A549 (cell line): Measurements from ENCODE around the gene RNF13. TPM values are rescaled to one million over a fixed set of nuclear protein-coding genes. Genes with fewer than 3 reads are reported as not detected.
A peak's percentile ranks its signal among the peaks of the same experiment; 100 is the strongest.

ENCODE experiments used
- ATAC-seq, 2 experiments: fragments of 200-7000 bp in 1 of 2; fragments of >200 bp in 1 of 2; cut with Nextera tagmentation in 1 of 2; cut with Tn5 transposase in 1 of 2; 3 replicates each; pipeline versions ENCODE4 v1.8.0 to v1.9.1; 2018 to 2020; ENCODE audit warnings: mild to moderate bottlenecking in 1 of 2, moderate library complexity in 1 of 2
- CTCF ChIA-PET: fragments of 300-600 bp; sonication (Branson Sonifier 250); formaldehyde crosslinking; extraction: SDS; loops from one replicate; lab custom pipeline; 2021; ENCODE audit warnings: antibody characterized with exemption, inconsistent platforms; lab: Yijun Ruan, JAX
- POLR2A ChIA-PET: fragments of 350-600 bp; formaldehyde crosslinking; extraction: SDS; loops from one replicate; lab custom pipeline; 2021; ENCODE audit warnings: antibody characterized with exemption, inconsistent platforms; lab: Yijun Ruan, JAX
- DNase-seq, 2 experiments: peaks; one replicate each; pipeline versions ENCODE4 v3.0.0 to v3.0.0-alpha.2; 2011 to 2016; ENCODE audit warnings: low read depth in 1 of 2, low spot score in 1 of 2
- FAIRE-seq: peaks from 2 replicates; lab custom pipeline; 2011; peaks lifted over from hg19 to GRCh38; lab: Jason Lieb, UNC
- H3K27ac ChIP-seq, 2 experiments: fragments of >200 bp; sonication (Bioruptor Twin); formaldehyde crosslinking; 3 replicates each; pipeline ENCODE4 v1.5.1; 2016 to 2017
- H3K4me1 ChIP-seq: fragments of >200 bp; sonication (Bioruptor Twin); formaldehyde crosslinking; 3 replicates; pipeline ENCODE4 v1.6.1; 2016
- H3K4me2 ChIP-seq: fragments of >200 bp; sonication (Bioruptor Twin); formaldehyde crosslinking; 3 replicates; pipeline ENCODE4 v1.6.1; 2016
- H3K4me3 ChIP-seq: fragments of >200 bp; sonication (Bioruptor Twin); formaldehyde crosslinking; 3 replicates; pipeline ENCODE4 v1.5.1; 2016
- H3K9me3 ChIP-seq: fragments of >200 bp; sonication (Bioruptor Twin); formaldehyde crosslinking; 3 replicates; pipeline ENCODE4 v1.6.1; 2016
- CBX2 ChIP-seq: fragments of 200-600 bp; sonication (generic); IDR thresholded peaks from 2 replicates; pipeline ENCODE4 v1.6.1; 2016; ENCODE audit warnings: low read depth, mild to moderate bottlenecking, borderline replicate concordance
- CBX8 ChIP-seq: fragments of 200-600 bp; sonication (generic); IDR thresholded peaks from 2 replicates; pipeline ENCODE4 v1.6.1; 2016
- CEBPB ChIP-seq, 2 experiments: fragments of >200 bp in 1 of 2; sonication (Bioruptor Twin) in 1 of 2; formaldehyde crosslinking in 1 of 2; IDR thresholded peaks; 2 replicates each; pipeline ENCODE4 v1.6.1; 2012 to 2016
- CTCF ChIP-seq: fragments of >200 bp; sonication (Bioruptor Twin); formaldehyde crosslinking; IDR thresholded peaks from 3 replicates; pipeline ENCODE4 v1.5.1; 2016
- EHMT2 ChIP-seq: fragments of 200-600 bp; sonication (generic); IDR thresholded peaks from 2 replicates; pipeline ENCODE4 v1.6.1; 2016; ENCODE audit warnings: antibody characterized with exemption, low read depth, mild to moderate bottlenecking, moderate library complexity
- HOXA7 ChIP-seq: fragments of 250-450 bp; sonication (Bioruptor Pico); IDR thresholded peaks from 2 replicates; pipeline ENCODE4 v1.5.0; 2020; ENCODE audit warnings: mild to moderate bottlenecking, moderate library complexity
- JUN ChIP-seq, 2 experiments: fragments of >200 bp; sonication (Bioruptor Twin); formaldehyde crosslinking; IDR thresholded peaks; 2 replicates in 1 of 2; 3 replicates in 1 of 2; pipeline ENCODE4 v1.6.1; 2016 to 2017
- KDM5A ChIP-seq: fragments of 200-600 bp; sonication (generic); IDR thresholded peaks from 2 replicates; pipeline ENCODE4 v1.6.1; 2016; ENCODE audit warnings: antibody characterized with exemption, mild to moderate bottlenecking
- MAZ ChIP-seq: fragments of 150-350 bp; IDR thresholded peaks from 2 replicates; pipeline ENCODE4 v1.6.1; 2014; ENCODE audit warnings: antibody characterized with exemption, low read depth, low read length, borderline replicate concordance
- NPAS2 ChIP-seq: fragments of 250-450 bp; sonication (Bioruptor Pico); IDR thresholded peaks from 2 replicates; pipeline ENCODE4 v1.8.0; 2022; ENCODE audit warnings: mild to moderate bottlenecking, moderate library complexity, borderline replicate concordance
- NR3C1 ChIP-seq: fragments of >200 bp; sonication (Bioruptor Twin); formaldehyde crosslinking; IDR thresholded peaks from 3 replicates; pipeline ENCODE4 v1.6.1; 2017
- PHF8 ChIP-seq: fragments of 200-600 bp; sonication (generic); IDR thresholded peaks from 2 replicates; pipeline ENCODE4 v1.6.1; 2016; ENCODE audit warnings: low read depth, mild to moderate bottlenecking, antibody characterized with exemption, moderate library complexity, borderline replicate concordance
- RAD21 ChIP-seq, 2 experiments: fragments of >200 bp in 1 of 2; sonication (Bioruptor Twin) in 1 of 2; formaldehyde crosslinking in 1 of 2; IDR thresholded peaks in 1 of 2; conservative IDR thresholded peaks in 1 of 2; 2 replicates in 1 of 2; 3 replicates in 1 of 2; pipeline ENCODE4 v1.6.1; 2012 to 2018; ENCODE audit warnings: inconsistent platforms in 1 of 2
- RARB ChIP-seq: fragments of 250-450 bp; sonication (Bioruptor Pico); IDR thresholded peaks from 2 replicates; pipeline ENCODE4 v1.8.0; 2021; ENCODE audit warnings: mild to moderate bottlenecking, moderate library complexity
- REST ChIP-seq: fragments of 200-600 bp; sonication (generic); IDR thresholded peaks from 2 replicates; pipeline ENCODE4 v1.6.1; 2016; ENCODE audit warnings: antibody characterized with exemption, mild to moderate bottlenecking, moderate library complexity
- SMC3 ChIP-seq: fragments of >200 bp; sonication (Bioruptor Twin); formaldehyde crosslinking; IDR thresholded peaks from 3 replicates; pipeline ENCODE4 v1.6.1; 2018; ENCODE audit warnings: inconsistent platforms
- SREBF2 ChIP-seq: fragments of 450-650 bp; IDR thresholded peaks from 2 replicates; pipeline ENCODE4 v1.6.1; 2014; ENCODE audit warnings: mild to moderate bottlenecking, moderate library complexity
- TFCP2L1 ChIP-seq: fragments of 250-450 bp; sonication (Bioruptor Pico); IDR thresholded peaks from 2 replicates; pipeline ENCODE4 v1.5.0; 2021; ENCODE audit warnings: mild to moderate bottlenecking
- USF2 ChIP-seq: fragments of 450-650 bp; IDR thresholded peaks from 2 replicates; pipeline ENCODE4 v1.6.1; 2014; ENCODE audit warnings: antibody characterized with exemption
- WGBS: methylation state at CpG from one replicate; pipeline ENCODE4 v1.1.6; 2017; ENCODE audit errors: missing lambda C conversion rate; 5-methylcytosine and 5-hydroxymethylcytosine counted together
- polyA plus RNA-seq, 4 experiments: library from polyadenylated mRNA; depleted of rRNA in 3 of 4; stranded (reverse); fragments of >200 nt; fragmentation: RNase III in 1 of 4; extraction: RNeasy Plus Mini Kit Qiagen cat#74134 plus additional on column Dnase treatment in 1 of 4; gene quantifications; 2 replicates in 3 of 4; 3 replicates in 1 of 4; pipeline ENCODE4 v1.2.3, GENCODE V29; 2011 to 2017
- TF ChIP-seq, protein P1 (sequence below): fragments of 150-350 bp; IDR thresholded peaks from 2 replicates; pipeline ENCODE4 v1.6.1; 2014; ENCODE audit warnings: low read depth, mild to moderate bottlenecking, low read length
- TF ChIP-seq, protein P2 (sequence below): fragments of >200 bp; sonication (Bioruptor Twin); formaldehyde crosslinking; IDR thresholded peaks from 3 replicates; pipeline ENCODE4 v1.6.1; 2016

RNF13 gene
- polyA plus RNA-seq, 2 of the 4 experiments (the other 2 are of a cell fraction) = 46.2 to 100 TPM

DNA sequence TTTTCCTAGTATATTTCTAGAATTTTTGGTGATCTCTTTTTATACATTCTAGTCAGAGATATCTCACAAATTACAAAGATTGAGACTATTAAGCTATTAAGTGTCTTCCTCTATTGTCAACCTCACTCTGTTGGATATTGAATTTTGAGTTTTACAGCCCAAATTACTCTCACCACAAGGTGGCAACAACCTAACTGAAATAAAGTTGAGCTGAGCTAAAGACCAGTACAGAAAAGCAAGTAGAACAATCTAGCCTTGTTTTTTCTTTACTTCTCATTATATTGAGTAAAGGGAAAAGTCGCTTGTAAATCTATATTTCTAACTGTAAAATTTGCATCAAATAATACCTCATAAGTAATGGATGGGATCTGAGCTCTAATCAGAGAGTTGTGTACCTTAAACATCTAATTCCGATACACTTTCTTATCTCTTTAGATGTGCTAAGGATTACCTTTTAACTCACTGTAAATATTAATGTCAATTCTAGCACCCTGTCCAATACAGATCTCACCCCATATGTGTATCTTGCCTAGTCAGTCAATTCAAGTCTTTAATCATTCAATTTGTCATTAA is 47.2 kb upstream of the RNF13 start:
- POLR2A ChIA-PET = interaction anchor here (0.6 to 1.3 kb wide), 2 partner anchors 42 to 108 kb away, joined by 3 to 5 read pairs; no protein-coding TSS in a partner anchor
- Histone ChIP-seq H3K27ac (no peak overlapping the region), H3K4me2 (no peak overlapping the region), H3K4me1 (0 out of 3 replicates have a peak, but pooled peaks cover 2% of the 10 kb centered on the region), H3K4me3 (no peak overlapping the region), H3K9me3 (no peaks in the 10 kb centered on the region)
- FAIRE-seq (peak; percentile 73), ATAC-seq (peak; percentile 55 to 81; a peak in 4 of 6 replicates), DNase-seq (peak in 1 of 2 experiments; percentile 48)
- TF ChIP-seq CBX2 (no peak), RAD21 (conservative IDR thresholded peaks at IDR 0.05 in 1 of 2, IDR thresholded peaks at IDR 0.05 in 1 of 2) (peak; percentile 72 to 74), CTCF (peak; percentile 73), SMC3 (peak; percentile 70), HOXA7 (CRISPR knock-in tag) (no peak), PHF8 (no peak)
- 51% methylated on average over 2 of the region's 2 CpGs for WGBS
- CTCF ChIA-PET = interaction anchor here (0.5 to 19.5 kb wide), 29 partner anchors 10 to 451 kb away, joined by 3 to 231 read pairs (median 4); partner anchors contain the start of gene COMMD2

DNA sequence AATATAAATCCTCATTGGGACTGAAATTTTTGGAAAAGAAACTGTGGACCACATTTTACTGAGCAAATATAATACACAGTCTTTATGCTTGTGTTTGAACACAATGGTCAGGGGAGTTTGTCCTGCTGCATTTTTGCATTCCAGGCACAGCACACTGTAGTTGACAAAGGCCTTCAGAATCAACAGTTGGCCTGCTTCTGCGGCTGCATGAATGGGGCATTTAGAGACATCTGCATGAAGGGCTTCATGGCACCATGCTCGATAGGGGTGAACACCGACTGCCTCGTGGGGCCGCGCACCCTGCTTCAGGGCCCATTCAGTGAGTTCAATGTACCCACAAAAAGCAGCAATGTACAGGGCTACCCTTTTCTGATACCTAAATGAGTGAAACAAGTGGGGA is 45.3 kb upstream of the RNF13 start:
- Histone ChIP-seq H3K4me2 (no peak overlapping the region), H3K4me1 (no peaks in the 10 kb centered on the region), H3K4me3 (no peak overlapping the region), H3K27ac (no peak overlapping the region), H3K9me3 (no peaks in the 10 kb centered on the region)
- ATAC-seq = no peak
- 90% methylated on average over 4 of the region's 6 CpGs for WGBS
- POLR2A ChIA-PET = no interaction called here
- no peak for FAIRE-seq
- TF ChIP-seq TFCP2L1 (CRISPR knock-in tag) (no peak), CEBPB (IDR thresholded peaks at IDR 0.05) (no peak), EHMT2 (no peak), SREBF2 (no peak), NPAS2 (CRISPR knock-in tag) (no peak), MAZ (no peak), KDM5A (no peak), JUN (IDR thresholded peaks at IDR 0.05) (no peak), CBX2 (no peak), RARB (no peak), SMC3 (no peak), RAD21 (conservative IDR thresholded peaks at IDR 0.05 in 1 of 2, IDR thresholded peaks at IDR 0.05 in 1 of 2) (no peak), USF2 (no peak), NR3C1 (no peak), REST (no peak), CBX8 (no peak)
- TF ChIP-seq, protein P1, sequence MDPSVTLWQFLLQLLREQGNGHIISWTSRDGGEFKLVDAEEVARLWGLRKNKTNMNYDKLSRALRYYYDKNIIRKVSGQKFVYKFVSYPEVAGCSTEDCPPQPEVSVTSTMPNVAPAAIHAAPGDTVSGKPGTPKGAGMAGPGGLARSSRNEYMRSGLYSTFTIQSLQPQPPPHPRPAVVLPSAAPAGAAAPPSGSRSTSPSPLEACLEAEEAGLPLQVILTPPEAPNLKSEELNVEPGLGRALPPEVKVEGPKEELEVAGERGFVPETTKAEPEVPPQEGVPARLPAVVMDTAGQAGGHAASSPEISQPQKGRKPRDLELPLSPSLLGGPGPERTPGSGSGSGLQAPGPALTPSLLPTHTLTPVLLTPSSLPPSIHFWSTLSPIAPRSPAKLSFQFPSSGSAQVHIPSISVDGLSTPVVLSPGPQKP = no peak
- TF ChIP-seq, protein P2, sequence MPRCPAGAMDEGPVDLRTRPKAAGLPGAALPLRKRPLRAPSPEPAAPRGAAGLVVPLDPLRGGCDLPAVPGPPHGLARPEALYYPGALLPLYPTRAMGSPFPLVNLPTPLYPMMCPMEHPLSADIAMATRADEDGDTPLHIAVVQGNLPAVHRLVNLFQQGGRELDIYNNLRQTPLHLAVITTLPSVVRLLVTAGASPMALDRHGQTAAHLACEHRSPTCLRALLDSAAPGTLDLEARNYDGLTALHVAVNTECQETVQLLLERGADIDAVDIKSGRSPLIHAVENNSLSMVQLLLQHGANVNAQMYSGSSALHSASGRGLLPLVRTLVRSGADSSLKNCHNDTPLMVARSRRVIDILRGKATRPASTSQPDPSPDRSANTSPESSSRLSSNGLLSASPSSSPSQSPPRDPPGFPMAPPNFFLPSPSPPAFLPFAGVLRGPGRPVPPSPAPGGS = no peak
- DNase-seq = no peak
- CTCF ChIA-PET = interaction anchor here (0.7 to 19.5 kb wide), 8 partner anchors 16 to 416 kb away, joined by 3 to 231 read pairs (median 4); partner anchors contain the start of gene COMMD2
